Hepatocyte (in vitro differentiated cells): ENCODE data around the gene SYT2. TPM values are rescaled to one million over a fixed set of nuclear protein-coding genes. Genes with fewer than 3 reads are reported as not detected.

Source experiments
- DNase-seq: peaks from one replicate; pipeline ENCODE4 v3.0.0-alpha.2; 2016; ENCODE audit warnings: low spot score
- H2AFZ ChIP-seq: fragments of 200-600 bp; sonication (generic); 2 replicates; pipeline ENCODE4 v1.6.0; 2016; ENCODE audit warnings: antibody characterized with exemption, mild to moderate bottlenecking
- H3K27ac ChIP-seq: fragments of 200-600 bp; sonication (generic); 2 replicates; pipeline ENCODE4 v1.5.1; 2016; ENCODE audit warnings: mild to moderate bottlenecking
- H3K27me3 ChIP-seq: fragments of 200-600 bp; sonication (generic); 2 replicates; pipeline ENCODE4 v1.6.1; 2016
- H3K36me3 ChIP-seq: fragments of 200-600 bp; sonication (generic); replicated peaks from 2 replicates; pipeline ENCODE4 v1.5.1; 2016; ENCODE audit warnings: low read depth; ENCODE audit not compliant: insufficient read depth
- H3K4me1 ChIP-seq: fragments of 200-600 bp; sonication (generic); 2 replicates; pipeline ENCODE4 v1.5.1; 2016; ENCODE audit warnings: mild to moderate bottlenecking, moderate library complexity; ENCODE audit not compliant: insufficient read depth
- H3K4me2 ChIP-seq: fragments of 200-600 bp; sonication (generic); 2 replicates; pipeline ENCODE4 v1.6.0; 2016
- H3K4me3 ChIP-seq: fragments of 200-600 bp; sonication (generic); 2 replicates; pipeline ENCODE4 v1.5.1; 2016; ENCODE audit warnings: mild to moderate bottlenecking
- H3K79me2 ChIP-seq: fragments of 200-600 bp; sonication (generic); 2 replicates; pipeline ENCODE4 v1.6.0; 2017; ENCODE audit warnings: mild to moderate bottlenecking
- H3K9me2 ChIP-seq: fragments of 200-600 bp; sonication (generic); replicated peaks from 2 replicates; pipeline ENCODE4 v1.6.0; 2017; ENCODE audit warnings: mild to moderate bottlenecking; ENCODE audit not compliant: insufficient read depth
- H3K9me3 ChIP-seq: fragments of 200-600 bp; sonication (generic); 2 replicates; pipeline ENCODE4 v1.5.1; 2016; ENCODE audit warnings: low read depth, mild to moderate bottlenecking
- H4K20me1 ChIP-seq: fragments of 200-600 bp; sonication (generic); 2 replicates; pipeline ENCODE4 v1.6.0; 2016; ENCODE audit warnings: mild to moderate bottlenecking; ENCODE audit not compliant: insufficient read depth, poor library complexity, severe bottlenecking
- EZH2 ChIP-seq: fragments of 200-600 bp; sonication (generic); IDR thresholded peaks from 2 replicates; pipeline ENCODE4 v1.6.1; 2016; ENCODE audit warnings: antibody characterized with exemption, mild to moderate bottlenecking, borderline replicate concordance
- EZH2phosphoT487 ChIP-seq: fragments of 200-600 bp; sonication (generic); IDR thresholded peaks from one replicate; pipeline ENCODE4 v1.6.1; 2018; ENCODE audit warnings: antibody characterized with exemption, mild to moderate bottlenecking, low read depth, moderate library complexity; ENCODE audit not compliant: unreplicated experiment, severe bottlenecking
- WGBS: methylation state at CpG from one replicate; pipeline ENCODE4 v1.1.6; 2016; ENCODE audit warnings: low lambda C conversion rate; ENCODE audit errors: missing lambda C conversion rate; 5-methylcytosine and 5-hydroxymethylcytosine counted together
- polyA plus RNA-seq: library from polyadenylated mRNA; unstranded; fragments of >200 nt; fragmentation: Nextera tagmentation; extraction: Ambion mirVana; gene quantifications from 2 replicates; pipeline ENCODE4 v1.2.1, GENCODE V29; 2016
- total RNA-seq: library from RNA; depleted of rRNA; stranded (reverse); fragments of >200 nt; gene quantifications from 2 replicates; pipeline ENCODE4 v1.2.3, GENCODE V29; 2014
- TF ChIP-seq, protein P1 (sequence below): fragments of 200-600 bp; sonication (generic); IDR thresholded peaks from 2 replicates; pipeline ENCODE4 v1.5.1; 2016; ENCODE audit warnings: antibody characterized with exemption, mild to moderate bottlenecking; ENCODE audit not compliant: poor library complexity

SYT2 gene
- total and polyA plus RNA-seq, 2 experiments from 2014 or later = 0.81 to 0.90 TPM

- Histone ChIP-seq H2AFZ (no peak overlapping the region), H3K36me3 (no peaks in the 10 kb centered on the region), H3K4me1 (no peaks in the 10 kb centered on the region), H3K9me3 (no peaks in the 10 kb centered on the region), H4K20me1 (no peaks in the 10 kb centered on the region), H3K9me2 (no peaks in the 10 kb centered on the region), H3K4me3 (no peak overlapping the region), H3K27ac (no peak overlapping the region), H3K4me2 (no peak overlapping the region), H3K79me2 (no peaks in the 10 kb centered on the region), H3K27me3 (peaks cover 25% of the 10 kb centered on the region)
- TF ChIP-seq, protein P1, sequence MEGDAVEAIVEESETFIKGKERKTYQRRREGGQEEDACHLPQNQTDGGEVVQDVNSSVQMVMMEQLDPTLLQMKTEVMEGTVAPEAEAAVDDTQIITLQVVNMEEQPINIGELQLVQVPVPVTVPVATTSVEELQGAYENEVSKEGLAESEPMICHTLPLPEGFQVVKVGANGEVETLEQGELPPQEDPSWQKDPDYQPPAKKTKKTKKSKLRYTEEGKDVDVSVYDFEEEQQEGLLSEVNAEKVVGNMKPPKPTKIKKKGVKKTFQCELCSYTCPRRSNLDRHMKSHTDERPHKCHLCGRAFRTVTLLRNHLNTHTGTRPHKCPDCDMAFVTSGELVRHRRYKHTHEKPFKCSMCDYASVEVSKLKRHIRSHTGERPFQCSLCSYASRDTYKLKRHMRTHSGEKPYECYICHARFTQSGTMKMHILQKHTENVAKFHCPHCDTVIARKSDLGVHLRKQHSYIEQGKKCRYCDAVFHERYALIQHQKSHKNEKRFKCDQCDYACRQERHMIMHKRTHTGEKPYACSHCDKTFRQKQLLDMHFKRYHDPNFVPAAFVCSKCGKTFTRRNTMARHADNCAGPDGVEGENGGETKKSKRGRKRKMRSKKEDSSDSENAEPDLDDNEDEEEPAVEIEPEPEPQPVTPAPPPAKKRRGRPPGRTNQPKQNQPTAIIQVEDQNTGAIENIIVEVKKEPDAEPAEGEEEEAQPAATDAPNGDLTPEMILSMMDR = no peak
- TF ChIP-seq EZH2 (no peak), EZH2phosphoT487 (no peak)
- no peak for DNase-seq
- 75% methylated on average over 15 of the region's 15 CpGs for WGBS
These were observed 60.5 kb downstream of the SYT2 start for GRCh38 chr1:202649553-202650392.

DNA sequence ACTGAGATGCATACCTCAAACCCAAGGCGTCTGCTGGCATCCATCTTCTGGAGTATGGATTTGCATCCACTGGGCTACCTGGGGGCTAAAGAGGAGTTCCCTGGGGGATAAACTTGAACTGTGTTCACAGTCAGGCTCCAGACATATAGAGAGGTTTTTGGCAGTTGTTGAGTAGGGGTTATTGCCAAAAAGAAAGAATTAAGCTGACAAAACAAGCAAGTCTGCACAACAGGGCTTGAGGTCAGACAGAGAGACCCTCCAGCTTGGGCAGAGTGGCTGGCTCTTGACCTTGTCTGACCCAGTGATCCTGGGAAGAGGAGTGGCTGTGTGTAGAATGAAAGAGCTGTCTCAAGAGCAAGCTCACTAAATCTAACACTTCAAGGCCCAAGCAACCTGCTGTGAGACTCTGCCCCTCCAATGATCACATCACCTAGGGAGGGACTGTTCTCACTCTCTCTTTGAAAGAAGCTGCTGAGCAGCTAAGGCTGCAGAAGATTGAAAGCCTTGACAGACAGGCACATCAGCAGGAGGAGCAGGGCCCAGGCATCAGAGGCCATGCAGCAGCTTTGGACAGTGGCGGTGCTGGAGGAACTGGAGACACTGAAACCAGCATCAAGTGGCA is 61.5 kb downstream of the SYT2 start:
- no peaks in the 10 kb centered on the region for H3K4me1 ChIP-seq
- TF ChIP-seq, protein P1 = no peak
- TF ChIP-seq EZH2 (no peak), EZH2phosphoT487 (no peak)
- H3K36me3 ChIP-seq = no peaks in the 10 kb centered on the region
- no peak overlapping the region for H3K4me2 ChIP-seq
- H2AFZ ChIP-seq = no peak overlapping the region
- no peaks in the 10 kb centered on the region for H4K20me1 ChIP-seq
- no peak overlapping the region for H3K27ac ChIP-seq
- no peak for DNase-seq
- peaks cover 34% of the 10 kb centered on the region for H3K27me3 ChIP-seq
- no peaks in the 10 kb centered on the region for H3K79me2 ChIP-seq
- no peak overlapping the region for H3K4me3 ChIP-seq
- no peaks in the 10 kb centered on the region for H3K9me3 ChIP-seq
- 94% methylated on average over 2 of the region's 2 CpGs for WGBS
- no peaks in the 10 kb centered on the region for H3K9me2 ChIP-seq

- H3K4me1 ChIP-seq = peaks cover 14% of the 10 kb centered on the region
- TF ChIP-seq EZH2phosphoT487 (no peak), EZH2 (no peak)
- TF ChIP-seq, protein P1 = no peak
- no peaks in the 10 kb centered on the region for H3K79me2 ChIP-seq
- H3K9me3 ChIP-seq = no peaks in the 10 kb centered on the region
- no peaks in the 10 kb centered on the region for H3K9me2 ChIP-seq
- no peak for DNase-seq
- H3K4me2 ChIP-seq = no peak overlapping the region
- H2AFZ ChIP-seq = no peak overlapping the region
- 24% methylated on average over 6 of the region's 6 CpGs for WGBS
- H3K27me3 ChIP-seq = peaks cover 50% of the 10 kb centered on the region
- no peak overlapping the region for H3K27ac ChIP-seq
- no peak overlapping the region for H3K4me3 ChIP-seq
- no peaks in the 10 kb centered on the region for H3K36me3 ChIP-seq
- no peaks in the 10 kb centered on the region for H4K20me1 ChIP-seq
These were observed 65.2 kb downstream of the SYT2 start for GRCh38 chr1:202645097-202645476.
